ENCODE data around the gene ARHGEF39.

- TF ChIP-seq CTCF (IDR thresholded peaks at IDR 0.05; ENCODE audit: low read depth, low read length) (no peak), POLR2A (IDR thresholded peaks at IDR 0.05; ENCODE audit: extremely low read depth, insufficient read length) (no peak), MYC (IDR thresholded peaks at IDR 0.05; ENCODE audit: low read depth, low read length) (no peak), MAX (IDR thresholded peaks at IDR 0.05; ENCODE audit: low read depth, low read length) (no peak)
Observed at GRCh38 chr9:35665471-35665818, 450 bp upstream of the ARHGEF39 start.
